NCI-H82 treated with DMSO at 0.1 percent for 48 hours (cell line): ENCODE results near the gene GALNT8.

Experiments used
- DNase-seq: peaks from one replicate; lab custom pipeline; 2025; ENCODE audit not compliant: unreplicated experiment; lab: John Stamatoyannopoulos, UW

The GALNT8 gene

GRCh38 chr12:4796216-4796615 is 76.0 kb downstream of the GALNT8 start:
- no peak for DNase-seq

- no peak for DNase-seq
These were observed 76.7 kb downstream of the GALNT8 start for GRCh38 chr12:4796694-4797482.

- DNase-seq = no peak
These were observed 80.4 kb downstream of the GALNT8 start for GRCh38 chr12:4800555-4800954.

GRCh38 chr12:4802841-4803240 is 82.6 kb downstream of the GALNT8 start:
- DNase-seq = no peak

GRCh38 chr12:4806439-4807115 is 86.4 kb downstream of the GALNT8 start:
- no peak for DNase-seq

GRCh38 chr12:4807116-4807783 is 87.0 kb downstream of the GALNT8 start:
- no peak for DNase-seq

GRCh38 chr12:4807813-4808212 is 87.6 kb downstream of the GALNT8 start:
- DNase-seq = no peak

GRCh38 chr12:4809013-4809448 is 88.8 kb downstream of the GALNT8 start:
- DNase-seq = no peak

- DNase-seq = no peak
These were observed 89.4 kb downstream of the GALNT8 start for GRCh38 chr12:4809449-4810218.

GRCh38 chr12:4810219-4810671 is 90.0 kb downstream of the GALNT8 start:
- no peak for DNase-seq

GRCh38 chr12:4812624-4813327 is 92.6 kb downstream of the GALNT8 start:
- DNase-seq = no peak

- no peak for DNase-seq
These were observed 93.5 kb downstream of the GALNT8 start for GRCh38 chr12:4813741-4814140.

GRCh38 chr12:4814485-4814884 is 94.3 kb downstream of the GALNT8 start:
- DNase-seq = no peak

- DNase-seq = no peak
These were observed 96.7 kb downstream of the GALNT8 start for GRCh38 chr12:4816744-4817525.

GRCh38 chr12:4817880-4818279 is 97.7 kb downstream of the GALNT8 start:
- DNase-seq = no peak

GRCh38 chr12:4819654-4820053 is 99.5 kb downstream of the GALNT8 start:
- no peak for DNase-seq

GRCh38 chr12:4820971-4821370 is 100.8 kb downstream of the GALNT8 start:
- DNase-seq = no peak
